NCI-H748 (cell line): ENCODE results near the gene NARS2.
A peak's percentile ranks its signal among the peaks of the same experiment; 100 is the strongest.
"Not testable (repeated sequence)": the region's sequence is repeated elsewhere in the genome, so short reads cannot be mapped to it uniquely, and the experiment has no call there.

Experiments
- DNase-seq: peaks from one replicate; lab custom pipeline; 2025; ENCODE audit not compliant: unreplicated experiment; lab: John Stamatoyannopoulos, UW

Gene NARS2

GRCh38 chr11:78577495-78577894 is 2.8 kb upstream of the NARS2 start:
- DNase-seq, result no peak

GRCh38 chr11:78576549-78577097 is 2.0 kb upstream of the NARS2 start:
- peak; percentile 66 for DNase-seq

GRCh38 chr11:78575478-78575877 is 814 bp upstream of the NARS2 start:
- DNase-seq, result no peak

- no peak for DNase-seq
Measured at GRCh38 chr11:78573681-78574080, 983 bp downstream of the NARS2 start.

- DNase-seq, result no peak
Measured at GRCh38 chr11:78573271-78573670, 1.4 kb downstream of the NARS2 start.

- DNase-seq, result no peak
Measured at GRCh38 chr11:78572394-78572793, 2.3 kb downstream of the NARS2 start.

- no peak for DNase-seq
Measured at GRCh38 chr11:78570031-78570430, 4.6 kb downstream of the NARS2 start.

- no peak for DNase-seq
Measured at GRCh38 chr11:78567209-78567608, 7.5 kb downstream of the NARS2 start.

- peak; percentile 43 for DNase-seq
Measured at GRCh38 chr11:78564490-78565467, 9.9 kb downstream of the NARS2 start.

GRCh38 chr11:78564037-78564436 is 10.6 kb downstream of the NARS2 start:
- not testable (repeated sequence) for DNase-seq

- DNase-seq, result not testable (repeated sequence)
Measured at GRCh38 chr11:78563090-78563489, 11.6 kb downstream of the NARS2 start.

- DNase-seq, result no peak
Measured at GRCh38 chr11:78562398-78562797, 12.3 kb downstream of the NARS2 start.

- peak; percentile 25 for DNase-seq
Measured at GRCh38 chr11:78560826-78561484, 13.7 kb downstream of the NARS2 start.

GRCh38 chr11:78560153-78560552 is 14.5 kb downstream of the NARS2 start:
- DNase-seq, result no peak

- DNase-seq, result no peak
Measured at GRCh38 chr11:78557236-78557635, 17.4 kb downstream of the NARS2 start.

GRCh38 chr11:78555592-78555991 is 19.1 kb downstream of the NARS2 start:
- no peak for DNase-seq

GRCh38 chr11:78552881-78553280 is 21.8 kb downstream of the NARS2 start:
- no peak for DNase-seq

GRCh38 chr11:78552139-78552538 is 22.5 kb downstream of the NARS2 start:
- not testable (repeated sequence) for DNase-seq

GRCh38 chr11:78551066-78551465 is 23.6 kb downstream of the NARS2 start:
- no peak for DNase-seq

- no peak for DNase-seq
Measured at GRCh38 chr11:78549624-78550409, 24.8 kb downstream of the NARS2 start.
